HepG2 (cell line): ENCODE data around the gene TAF7. TPM values are rescaled to one million over a fixed set of nuclear protein-coding genes. Genes with fewer than 3 reads are reported as not detected.
A peak's percentile ranks its signal among the peaks of the same experiment; 100 is the strongest.

ENCODE experiments used
- ATAC-seq: fragments of 200-7000 bp; cut with Tn5 transposase; 3 replicates; pipeline ENCODE4 v1.9.1; 2020; ENCODE audit warnings: mild to moderate bottlenecking, moderate library complexity
- BruUV-seq: library from RNA; stranded (reverse); fragments of 400-500 nt; replicated peaks from 2 replicates; lab custom pipeline; 2021; lab: Mats Ljungman, UMichigan
- CTCF ChIA-PET: fragments of 300-600 bp; formaldehyde crosslinking; extraction: SDS; loops from one replicate; lab custom pipeline; 2021; ENCODE audit warnings: low total read pairs, inconsistent platforms, low intra/inter-chr PET ratio; lab: Yijun Ruan, JAX
- POLR2A ChIA-PET: fragments of 350-600 bp; sonication (Branson Sonifier 250); formaldehyde crosslinking; loops from one replicate; lab custom pipeline; 2020; ENCODE audit warnings: antibody characterized with exemption, inconsistent platforms; lab: Yijun Ruan, JAX
- DNase-seq: peaks from one replicate; pipeline ENCODE4 v3.0.0-alpha.2; 2015; ENCODE audit warnings: low spot score
- FAIRE-seq: peaks from 3 replicates; lab custom pipeline; 2011; peaks lifted over from hg19 to GRCh38; lab: Jason Lieb, UNC
- H2AFZ ChIP-seq: one replicate; pipeline ENCODE4 v1.6.1; 2011; ENCODE audit warnings: low read length, inconsistent platforms
- H3K27ac ChIP-seq: fragments of 300-600 bp; 3 replicates; pipeline ENCODE4 v1.8.0; 2011; ENCODE audit warnings: mixed run types, mild to moderate bottlenecking, mixed read lengths, low read length, inconsistent platforms; ENCODE audit not compliant: insufficient read depth; ENCODE audit errors: extremely low read length
- H3K27me3 ChIP-seq, 2 experiments: fragments of 200-600 bp in 1 of 2; 2 replicates in 1 of 2; 3 replicates in 1 of 2; pipeline versions ENCODE4 v1.6.0 to v1.8.0; 2011; ENCODE audit warnings: low read length in 2 of 2, mild to moderate bottlenecking in 2 of 2, moderate library complexity in 2 of 2, inconsistent platforms in 1 of 2; ENCODE audit not compliant: insufficient read depth in 2 of 2, control insufficient read depth in 1 of 2
- H3K36me3 ChIP-seq, 2 experiments: fragments of 200-600 bp in 1 of 2; replicated peaks in 1 of 2; 2 replicates in 1 of 2; 3 replicates in 1 of 2; pipeline versions ENCODE4 v1.5.1 to v1.8.0; 2011; ENCODE audit warnings: low read length in 2 of 2, inconsistent platforms in 1 of 2; ENCODE audit not compliant: insufficient read depth in 2 of 2, control insufficient read depth in 1 of 2
- H3K4me1 ChIP-seq: 2 replicates; pipeline ENCODE4 v1.5.1; 2012; ENCODE audit warnings: low read length, inconsistent platforms; ENCODE audit not compliant: insufficient read depth
- H3K4me2 ChIP-seq: 2 replicates; pipeline ENCODE4 v1.6.0; 2011; ENCODE audit warnings: low read depth, low read length, inconsistent platforms
- H3K4me3 ChIP-seq, 3 experiments: fragments of 200-600 bp in 1 of 3; sonication (generic), shearing (Covaris generic) in 1 of 3; replicated peaks in 1 of 3; 2 replicates each; pipeline ENCODE4 v1.5.1; 2011 to 2016; ENCODE audit warnings: low read length in 3 of 3, inconsistent platforms in 2 of 3, low read depth in 2 of 3, mild to moderate bottlenecking in 2 of 3, control low read depth in 1 of 3, mixed read lengths in 1 of 3; ENCODE audit not compliant: insufficient read depth in 1 of 3
- H3K79me2 ChIP-seq: one replicate; pipeline ENCODE4 v1.6.1; 2011; ENCODE audit warnings: low read length, inconsistent platforms; ENCODE audit not compliant: insufficient read depth
- H3K9ac ChIP-seq: 2 replicates; pipeline ENCODE4 v1.6.0; 2011; ENCODE audit warnings: mild to moderate bottlenecking, low read depth, low read length, inconsistent platforms; ENCODE audit not compliant: insufficient read depth
- H3K9me3 ChIP-seq: 2 replicates; pipeline ENCODE4 v1.5.1; 2012; ENCODE audit warnings: mild to moderate bottlenecking, low read length
- H4K20me1 ChIP-seq: 2 replicates; pipeline ENCODE4 v1.6.0; 2011; ENCODE audit warnings: inconsistent platforms, mild to moderate bottlenecking, low read length, moderate library complexity; ENCODE audit not compliant: insufficient read depth
- ASH2L ChIP-seq: fragments of 300-600, 200-600 bp; sonication (generic); IDR thresholded peaks from 2 replicates; pipeline ENCODE4 v1.7.0; 2017; ENCODE audit warnings: low read depth, mild to moderate bottlenecking, moderate library complexity, mixed read lengths, low read length; ENCODE audit not compliant: insufficient read length
- CCAR2 ChIP-seq: fragments of 200-400 bp; formaldehyde crosslinking; optimal IDR thresholded peaks from 2 replicates; pipeline ENCODE3; 2018; ENCODE audit warnings: low read depth, mild to moderate bottlenecking, low read length, moderate library complexity
- NR1H2 ChIP-seq: sonication (generic); formaldehyde crosslinking; IDR thresholded peaks from 2 replicates; pipeline ENCODE4 v1.8.1; 2022; ENCODE audit warnings: low read depth, missing genetic modification reagents, borderline replicate concordance
- STAG1 ChIP-seq: sonication (generic); formaldehyde crosslinking; IDR thresholded peaks from 2 replicates; pipeline ENCODE4 v1.4.0; 2020; ENCODE audit warnings: missing genetic modification reagents
- TARDBP ChIP-seq: sonication (generic); formaldehyde crosslinking; IDR thresholded peaks from 2 replicates; pipeline ENCODE4 v1.8.0; 2022; ENCODE audit warnings: mild to moderate bottlenecking, missing genetic modification reagents
- TFDP1 ChIP-seq: IDR thresholded peaks from 2 replicates; pipeline ENCODE4 v1.6.1; 2016; ENCODE audit warnings: missing compliant biosample characterization, missing genetic modification reagents, borderline replicate concordance
- TFDP2 ChIP-seq: sonication (generic); formaldehyde crosslinking; IDR thresholded peaks from 2 replicates; pipeline ENCODE4 v1.4.0; 2020; ENCODE audit warnings: missing genetic modification reagents
- ZFP91 ChIP-seq: sonication (generic); formaldehyde crosslinking; IDR thresholded peaks from 2 replicates; pipeline ENCODE4 v1.9.0; 2022; ENCODE audit warnings: missing genetic modification reagents, mild to moderate bottlenecking, borderline replicate concordance
- ZKSCAN5 ChIP-seq: sonication (generic); formaldehyde crosslinking; IDR thresholded peaks from 2 replicates; pipeline ENCODE4 v1.5.1; 2020; ENCODE audit warnings: mild to moderate bottlenecking, missing genetic modification reagents
- WGBS: methylation state at CpG from one replicate; pipeline ENCODE4 v1.1.6; 2017; ENCODE audit warnings: low lambda C conversion rate; 5-methylcytosine and 5-hydroxymethylcytosine counted together
- in situ Hi-C: cut with HindIII; loops from 2 replicates; pipeline ENCODE4 v1.10.0; 2017; ENCODE audit warnings: low pct_unique_long_range_greater_than_20kb; ENCODE audit not compliant: extremely low pct_ligation_motif_present
- intact Hi-C: fragments of 100-400 bp; cut with micrococcal nuclease; formaldehyde crosslinking; loops from one replicate; pipeline ENCODE4 v1.10.0; 2022; ENCODE audit not compliant: unreplicated experiment
- polyA plus RNA-seq, 8 experiments: library from polyadenylated mRNA; depleted of rRNA in 3 of 8; stranded (reverse) in 7 of 8; unstranded in 1 of 8; fragments of >200 nt; fragmentation: Illumina TruSeq in 4 of 8; extraction: Trizol in 4 of 8; gene quantifications; 2 replicates each; pipeline versions ENCODE4 v1.2.1 to v1.2.3, GENCODE V29; 2011 to 2016; ENCODE audit warnings: low read depth in 4 of 8, missing spikeins in 1 of 8, mixed read lengths in 1 of 8; ENCODE audit not compliant: insufficient read depth in 1 of 8
- total RNA-seq, 5 experiments: library from RNA; depleted of rRNA; stranded (reverse); fragments of >200 nt; fragmentation: Illumina TruSeq; extraction: Trizol; gene quantifications; 2 replicates each; pipeline ENCODE4 v1.2.3, GENCODE V29; 2016; ENCODE audit warnings: low read depth in 1 of 5
- TF ChIP-seq, protein P1 (sequence below): sonication (generic); formaldehyde crosslinking; IDR thresholded peaks from 2 replicates; pipeline ENCODE4 v1.9.0; 2021; ENCODE audit warnings: missing genetic modification reagents, borderline replicate concordance
- TF ChIP-seq, protein P2 (sequence below): sonication (generic); formaldehyde crosslinking; IDR thresholded peaks from 2 replicates; pipeline ENCODE4 v1.5.0; 2020; ENCODE audit warnings: mild to moderate bottlenecking, missing genetic modification reagents, moderate library complexity

Gene TAF7
- total and polyA plus RNA-seq, 2 of the 13 experiments (the other 11 are each of a cell fraction or from before 2014, with no cell fraction given), result 41.6 to 61.5 TPM

GRCh38 chr5:141338538-141339306, 18.1 kb upstream of the TAF7 start, which contains the start of gene PCDHGA2:
Gene PCDHGA2 (plus strand): TSS chr5:141338760.
- Histone ChIP-seq H3K9ac (no peak within 1 kb of the TSS), H3K9me3 (peaks cover 14% of the 10 kb centered on the region; the same call in 1 of the 2 replicates), H3K36me3 (no peaks in the 10 kb centered on the region), H2AFZ (no peak within 1 kb of the TSS), H3K79me2 (no peaks in the 10 kb centered on the region), H3K27me3 (no peaks in the 10 kb centered on the region; a peak in 1 of 5 replicates), H3K4me2 (no peak within 1 kb of the TSS), H3K27ac (no peak within 1 kb of the TSS), H3K4me1 (no peaks in the 10 kb centered on the region), H4K20me1 (no peaks in the 10 kb centered on the region), H3K4me3 (no peak within 1 kb of the TSS)
- BruUV-seq, result no TSS peak
- ChIA-PET POLR2A (no interaction called here), CTCF (interaction anchor here (1.1 kb wide), 1 partner anchor 226 kb away, joined by 4 read pairs; no protein-coding TSS in a partner anchor)
- ATAC-seq (0 out of 3 replicates have a peak, but pooled peaks have one; percentile 25), DNase-seq (peak; percentile 18), FAIRE-seq (no peak)
- in situ Hi-C loops (no loop called here), intact Hi-C loops (no loop called here)
- 46% methylated on average over 24 of the region's 27 CpGs for WGBS
- no peak for TF ChIP-seq NR1H2 (CRISPR knock-in tag)
- TF ChIP-seq TFDP1 (CRISPR knock-in tag), result no peak
- peak; percentile 33; the same call in 1 of the 2 replicates for TF ChIP-seq STAG1 (CRISPR knock-in tag)
- no peak for TF ChIP-seq ZFP91
- no peak for TF ChIP-seq TFDP2 (CRISPR knock-in tag)
- TF ChIP-seq, protein P1, sequence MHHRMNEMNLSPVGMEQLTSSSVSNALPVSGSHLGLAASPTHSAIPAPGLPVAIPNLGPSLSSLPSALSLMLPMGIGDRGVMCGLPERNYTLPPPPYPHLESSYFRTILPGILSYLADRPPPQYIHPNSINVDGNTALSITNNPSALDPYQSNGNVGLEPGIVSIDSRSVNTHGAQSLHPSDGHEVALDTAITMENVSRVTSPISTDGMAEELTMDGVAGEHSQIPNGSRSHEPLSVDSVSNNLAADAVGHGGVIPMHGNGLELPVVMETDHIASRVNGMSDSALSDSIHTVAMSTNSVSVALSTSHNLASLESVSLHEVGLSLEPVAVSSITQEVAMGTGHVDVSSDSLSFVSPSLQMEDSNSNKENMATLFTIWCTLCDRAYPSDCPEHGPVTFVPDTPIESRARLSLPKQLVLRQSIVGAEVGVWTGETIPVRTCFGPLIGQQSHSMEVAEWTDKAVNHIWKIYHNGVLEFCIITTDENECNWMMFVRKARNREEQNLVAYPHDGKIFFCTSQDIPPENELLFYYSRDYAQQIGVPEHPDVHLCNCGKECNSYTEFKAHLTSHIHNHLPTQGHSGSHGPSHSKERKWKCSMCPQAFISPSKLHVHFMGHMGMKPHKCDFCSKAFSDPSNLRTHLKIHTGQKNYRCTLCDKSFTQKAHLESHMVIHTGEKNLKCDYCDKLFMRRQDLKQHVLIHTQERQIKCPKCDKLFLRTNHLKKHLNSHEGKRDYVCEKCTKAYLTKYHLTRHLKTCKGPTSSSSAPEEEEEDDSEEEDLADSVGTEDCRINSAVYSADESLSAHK, result no peak
- no peak for TF ChIP-seq ZKSCAN5 (CRISPR knock-in tag)
- TF ChIP-seq TARDBP (CRISPR knock-in tag), result no peak
- no peak for TF ChIP-seq CCAR2
- TF ChIP-seq, protein P2, sequence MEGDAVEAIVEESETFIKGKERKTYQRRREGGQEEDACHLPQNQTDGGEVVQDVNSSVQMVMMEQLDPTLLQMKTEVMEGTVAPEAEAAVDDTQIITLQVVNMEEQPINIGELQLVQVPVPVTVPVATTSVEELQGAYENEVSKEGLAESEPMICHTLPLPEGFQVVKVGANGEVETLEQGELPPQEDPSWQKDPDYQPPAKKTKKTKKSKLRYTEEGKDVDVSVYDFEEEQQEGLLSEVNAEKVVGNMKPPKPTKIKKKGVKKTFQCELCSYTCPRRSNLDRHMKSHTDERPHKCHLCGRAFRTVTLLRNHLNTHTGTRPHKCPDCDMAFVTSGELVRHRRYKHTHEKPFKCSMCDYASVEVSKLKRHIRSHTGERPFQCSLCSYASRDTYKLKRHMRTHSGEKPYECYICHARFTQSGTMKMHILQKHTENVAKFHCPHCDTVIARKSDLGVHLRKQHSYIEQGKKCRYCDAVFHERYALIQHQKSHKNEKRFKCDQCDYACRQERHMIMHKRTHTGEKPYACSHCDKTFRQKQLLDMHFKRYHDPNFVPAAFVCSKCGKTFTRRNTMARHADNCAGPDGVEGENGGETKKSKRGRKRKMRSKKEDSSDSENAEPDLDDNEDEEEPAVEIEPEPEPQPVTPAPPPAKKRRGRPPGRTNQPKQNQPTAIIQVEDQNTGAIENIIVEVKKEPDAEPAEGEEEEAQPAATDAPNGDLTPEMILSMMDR (CRISPR knock-in tag), result peak; percentile 35
- no peak for TF ChIP-seq ASH2L
